SK-N-SH (cell line): Measurements from ENCODE around the gene ARID1B.
A peak's percentile ranks its signal among the peaks of the same experiment; 100 is the strongest.

Experiments used
- CHD2 ChIP-seq: fragments of 150-350 bp; IDR thresholded peaks from 2 replicates; pipeline ENCODE4 v1.6.1; 2018; ENCODE audit warnings: low read length; ENCODE audit not compliant: partially characterized antibody
- CTCF ChIP-seq: fragments of 200-600 bp; sonication (generic); IDR thresholded peaks from 2 replicates; pipeline ENCODE4 v1.6.1; 2017; ENCODE audit warnings: antibody characterized with exemption, mild to moderate bottlenecking, moderate library complexity
- EP300 ChIP-seq, 2 experiments: IDR thresholded peaks; 2 replicates each; pipeline versions ENCODE4 v1.4.0 to v1.6.1; 2012; ENCODE audit warnings: borderline replicate concordance in 1 of 2, low read depth in 1 of 2, low read length in 1 of 2
- EZH2phosphoT487 ChIP-seq: fragments of 200-600 bp; sonication (generic); IDR thresholded peaks from 2 replicates; pipeline ENCODE4 v1.6.1; 2017; ENCODE audit warnings: low read depth, mixed run types, mild to moderate bottlenecking, antibody characterized with exemption, moderate library complexity, borderline replicate concordance
- FOXM1 ChIP-seq: IDR thresholded peaks from 2 replicates; pipeline ENCODE4 v1.4.0; 2012; ENCODE audit warnings: low read depth, mild to moderate bottlenecking
- MXI1 ChIP-seq: IDR thresholded peaks from 2 replicates; pipeline ENCODE4 v1.6.1; 2012; ENCODE audit warnings: mild to moderate bottlenecking, low read depth, low read length, improper control_type of control experiment
- POLR2AphosphoS5 ChIP-seq: IDR thresholded peaks from 2 replicates; pipeline ENCODE4 v1.6.1; 2012; ENCODE audit warnings: low read depth, low read length
- RCOR1 ChIP-seq: fragments of 150-350 bp; IDR thresholded peaks from 2 replicates; pipeline ENCODE4 v1.6.1; 2017; ENCODE audit warnings: antibody characterized with exemption, low read length
- REST ChIP-seq: IDR thresholded peaks from 2 replicates; pipeline ENCODE4 v1.6.1; 2012; ENCODE audit warnings: mild to moderate bottlenecking, low read depth, low read length, moderate library complexity
- RFX5 ChIP-seq: IDR thresholded peaks from 2 replicates; pipeline ENCODE4 v1.6.1; 2012; ENCODE audit warnings: mild to moderate bottlenecking, improper control_type of control experiment, low read length
- SIN3A ChIP-seq: IDR thresholded peaks from 2 replicates; pipeline ENCODE4 v1.6.1; 2012; ENCODE audit warnings: low read depth, mild to moderate bottlenecking, low read length, moderate library complexity, borderline replicate concordance

- TF ChIP-seq CTCF (peak; percentile 67), EZH2phosphoT487 (no peak), REST (no peak), MXI1 (no peak), POLR2AphosphoS5 (no peak), CHD2 (no peak), FOXM1 (no peak), RCOR1 (no peak), EP300 (IDR thresholded peaks at IDR 0.05; ENCODE audit: borderline replicate concordance in 1 of 2, low read depth in 1 of 2, low read length in 1 of 2) (no peak), RFX5 (no peak), SIN3A (no peak)
These were observed 257.5 kb downstream of the ARID1B start for GRCh38 chr6:157034436-157035230.
